Endothelial cell of umbilical vein (primary cell): ENCODE measurements around the gene TCERG1L. TPM values are rescaled to one million over a fixed set of nuclear protein-coding genes. Genes with fewer than 3 reads are reported as not detected.

Source experiments
- BruUV-seq: library from RNA; stranded (reverse); fragments of 400-500 nt; replicated peaks from 2 replicates; lab custom pipeline; 2021; lab: Mats Ljungman, UMichigan
- CTCF ChIA-PET: fragments of 300-600, 350-600 bp; sonication (Branson Sonifier 250); formaldehyde crosslinking; loops from one replicate; lab custom pipeline; 2021; ENCODE audit warnings: antibody characterized with exemption, inconsistent platforms; lab: Charles Lee
- POLR2A ChIA-PET: fragments of 300-600, 350-600 bp; sonication (Branson Sonifier 250); formaldehyde crosslinking; loops from one replicate; lab custom pipeline; 2021; ENCODE audit warnings: antibody characterized with exemption, inconsistent platforms; lab: Charles Lee
- DNase-seq: peaks from one replicate; pipeline ENCODE4 v3.0.0-alpha.2; 2011; ENCODE audit warnings: low read depth, low spot score
- FAIRE-seq: peaks from 2 replicates; lab custom pipeline; 2011; peaks lifted over from hg19 to GRCh38; lab: Jason Lieb, UNC
- H2AFZ ChIP-seq: 2 replicates; pipeline ENCODE4 v1.6.0; 2012; ENCODE audit warnings: low read depth, low read length, control low read depth, inconsistent platforms
- H3K27ac ChIP-seq: 2 replicates; pipeline ENCODE4 v1.5.1; 2011; ENCODE audit warnings: low read depth, mild to moderate bottlenecking, control low read depth, low read length, moderate library complexity; ENCODE audit not compliant: insufficient read depth
- H3K27me3 ChIP-seq, 2 experiments: 2 replicates each; pipeline versions ENCODE4 v1.6.0 to v1.6.1; 2011; ENCODE audit warnings: low read length in 2 of 2, mixed read lengths in 1 of 2; ENCODE audit not compliant: control insufficient read depth in 2 of 2, insufficient read depth in 2 of 2
- H3K36me3 ChIP-seq, 2 experiments: 2 replicates in 1 of 2; 3 replicates in 1 of 2; pipeline ENCODE4 v1.5.1; 2011; ENCODE audit warnings: low read length in 2 of 2, mild to moderate bottlenecking in 1 of 2, moderate library complexity in 1 of 2; ENCODE audit not compliant: control insufficient read depth in 2 of 2, insufficient read depth in 2 of 2; ENCODE audit errors: extremely low read depth in 1 of 2
- H3K4me1 ChIP-seq: 3 replicates; pipeline ENCODE4 v1.5.1; 2011; ENCODE audit warnings: mild to moderate bottlenecking, low read length; ENCODE audit not compliant: control insufficient read depth, insufficient read depth; ENCODE audit errors: extremely low read depth
- H3K4me2 ChIP-seq: 2 replicates; pipeline ENCODE4 v1.6.1; 2011; ENCODE audit warnings: low read length, control low read depth, mixed read lengths; ENCODE audit not compliant: insufficient read depth
- H3K4me3 ChIP-seq, 3 experiments: fragments of 200-600 bp in 1 of 3; sonication (generic), shearing (Covaris generic) in 1 of 3; replicated peaks in 1 of 3; 2 replicates each; pipeline ENCODE4 v1.5.1; 2011 to 2016; ENCODE audit warnings: control low read depth in 3 of 3, low read length in 3 of 3, mild to moderate bottlenecking in 2 of 3, inconsistent platforms in 1 of 3, low read depth in 1 of 3, moderate library complexity in 1 of 3; ENCODE audit not compliant: insufficient read depth in 1 of 3
- H3K79me2 ChIP-seq: 2 replicates; pipeline ENCODE4 v1.6.0; 2012; ENCODE audit warnings: low read length, inconsistent platforms; ENCODE audit not compliant: control insufficient read depth, insufficient read depth
- H3K9ac ChIP-seq: replicated peaks from 2 replicates; pipeline ENCODE3; 2011; ENCODE audit warnings: low read length, control low read depth; ENCODE audit not compliant: insufficient read depth; ENCODE audit errors: extremely low read depth
- H3K9me1 ChIP-seq: replicated peaks from 3 replicates; pipeline ENCODE4 v1.6.0; 2011; ENCODE audit warnings: mild to moderate bottlenecking, low read length; ENCODE audit not compliant: control insufficient read depth, insufficient read depth; ENCODE audit errors: extremely low read depth
- H3K9me3 ChIP-seq: replicated peaks from 2 replicates; pipeline ENCODE4 v1.5.1; 2012; ENCODE audit warnings: low read length, inconsistent platforms; ENCODE audit not compliant: control insufficient read depth, insufficient read depth
- H4K20me1 ChIP-seq: replicated peaks from 2 replicates; pipeline ENCODE3; 2011; ENCODE audit warnings: mild to moderate bottlenecking, low read length; ENCODE audit not compliant: control insufficient read depth, insufficient read depth; ENCODE audit errors: extremely low read depth
- EZH2 ChIP-seq: IDR thresholded peaks from 2 replicates; pipeline ENCODE4 v1.6.1; 2012; ENCODE audit warnings: borderline replicate concordance, low read depth, mild to moderate bottlenecking, moderate library complexity, low read length, inconsistent platforms; ENCODE audit not compliant: severe bottlenecking
- FOS ChIP-seq: IDR thresholded peaks from 2 replicates; pipeline ENCODE4 v1.6.1; 2011; ENCODE audit warnings: mild to moderate bottlenecking, low read length, moderate library complexity, borderline replicate concordance; ENCODE audit not compliant: insufficient read depth
- GATA2 ChIP-seq: IDR thresholded peaks from 2 replicates; pipeline ENCODE4 v1.7.0; 2011; ENCODE audit warnings: low read depth, mild to moderate bottlenecking, moderate library complexity, mixed read lengths, low read length; ENCODE audit not compliant: insufficient read length, insufficient read depth
- JUN ChIP-seq: IDR thresholded peaks from 2 replicates; pipeline ENCODE4 v1.6.1; 2011; ENCODE audit warnings: borderline replicate concordance, low read depth; ENCODE audit not compliant: insufficient read length, insufficient read depth
- MYC ChIP-seq: IDR thresholded peaks from one replicate; pipeline ENCODE4 v1.6.1; 2011; ENCODE audit warnings: mild to moderate bottlenecking, low read depth, low read length
- POLR2A ChIP-seq: IDR thresholded peaks from 2 replicates; pipeline ENCODE4 v1.6.1; 2012; ENCODE audit warnings: low read depth, mild to moderate bottlenecking, control low read depth, low read length
- POLR2AphosphoS5 ChIP-seq: IDR thresholded peaks from 2 replicates; pipeline ENCODE4 v1.6.1; 2012; ENCODE audit warnings: low read depth, mild to moderate bottlenecking, control low read depth, low read length, moderate library complexity; ENCODE audit not compliant: insufficient read depth
- dilution Hi-C: fragments of 300-500 bp; cut with MboI; formaldehyde crosslinking; loops from one replicate; pipeline ENCODE4 v1.15.0; 2019; ENCODE audit warnings: low sequenced_read_pairs; ENCODE audit not compliant: extremely low pct_ligation_motif_present
- intact Hi-C: fragments of 100-400 bp; cut with micrococcal nuclease; formaldehyde crosslinking; loops from one replicate; pipeline ENCODE4 v1.10.0; 2022
- polyA plus RNA-seq, 4 experiments: library from polyadenylated mRNA; depleted of rRNA in 3 of 4; stranded (reverse) in 3 of 4; unstranded in 1 of 4; fragments of >200 nt; gene quantifications; 2 replicates each; pipeline versions ENCODE4 v1.2.1 to v1.2.3, GENCODE V29; 2011 to 2012; ENCODE audit warnings: missing spikeins in 1 of 4
- total RNA-seq: library from RNA; stranded (reverse); gene quantifications from 2 replicates; pipeline ENCODE4 v1.2.3, GENCODE V29; 2021
- TF ChIP-seq, protein P1 (sequence below), 2 donors: IDR thresholded peaks; 1 replicate in 1 of 2; 2 replicates in 1 of 2; pipeline ENCODE4 v1.5.1; 2011; ENCODE audit warnings: low read length in 2 of 2, mild to moderate bottlenecking in 2 of 2, moderate library complexity in 2 of 2, control low read depth in 1 of 2, inconsistent platforms in 1 of 2, low read depth in 1 of 2; ENCODE audit not compliant: insufficient read depth in 1 of 2; ENCODE audit errors: extremely low read depth in 1 of 2
- TF ChIP-seq, protein P2 (sequence below): IDR thresholded peaks from 2 replicates; pipeline ENCODE4 v1.6.1; 2011; ENCODE audit not compliant: insufficient read depth, insufficient read length

Gene TCERG1L
- total and polyA plus RNA-seq, 2 donors (not counting 3 experiments of a cell fraction or from before 2014, with no cell fraction given), result not detected

DNA sequence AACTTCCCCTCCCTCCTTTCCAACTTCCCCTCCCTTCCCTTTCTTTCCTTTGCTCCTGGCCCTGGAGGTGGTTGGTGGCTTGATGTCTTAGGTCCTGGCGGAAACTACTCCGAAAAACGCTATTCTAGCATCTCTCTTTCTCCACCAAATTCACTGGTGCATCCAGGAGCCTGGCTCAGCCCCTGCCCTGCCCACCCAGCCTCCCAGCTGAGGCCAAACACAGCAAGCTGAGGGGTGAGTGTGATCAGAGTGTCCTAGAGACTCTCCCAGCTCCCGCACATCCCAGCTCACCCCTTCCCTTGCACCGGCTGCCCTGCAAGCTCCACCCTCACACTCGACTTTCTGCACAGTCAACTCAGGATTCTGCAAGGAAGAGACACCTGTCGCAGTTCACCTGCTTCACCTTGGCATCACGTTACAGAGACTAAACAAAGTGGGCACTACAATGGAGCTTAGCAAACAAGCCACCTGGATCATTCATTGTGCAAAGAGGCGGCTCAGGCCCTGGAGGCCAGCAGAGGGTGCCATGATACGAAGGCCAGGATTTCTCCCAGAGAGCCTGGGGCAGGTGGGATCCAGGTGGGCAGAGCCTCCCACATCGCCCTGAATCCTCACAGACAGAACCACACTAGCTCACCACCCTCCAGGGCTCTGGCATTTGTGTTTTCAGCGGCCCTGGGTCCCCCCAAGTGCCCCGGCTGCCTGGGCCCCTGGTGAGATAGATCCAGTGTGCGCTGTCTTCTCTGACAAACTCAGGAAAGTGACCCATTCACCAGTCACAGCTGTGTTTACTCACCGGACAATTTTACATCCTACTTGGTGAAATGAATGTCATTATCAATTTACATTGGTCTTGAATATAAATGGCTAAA lies 169.6 kb downstream of the TCERG1L start:
- Histone ChIP-seq H3K4me2 (no peak overlapping the region), H3K4me1 (no peaks in the 10 kb centered on the region), H2AFZ (no peak overlapping the region), H4K20me1 (no peaks in the 10 kb centered on the region), H3K36me3 (no peaks in the 10 kb centered on the region), H3K9ac (no peak overlapping the region), H3K27ac (no peak overlapping the region), H3K4me3 (no peak overlapping the region), H3K79me2 (no peaks in the 10 kb centered on the region), H3K9me1 (no peaks in the 10 kb centered on the region), H3K27me3 (no peaks in the 10 kb centered on the region), H3K9me3 (peaks cover 15% of the 10 kb centered on the region)
- intact Hi-C loops (no loop called here), dilution Hi-C loops (no loop called here)
- POLR2A ChIA-PET, result no interaction called here
- DNase-seq (no peak), FAIRE-seq (no peak)
- CTCF ChIA-PET, result no interaction called here
- TF ChIP-seq, protein P1, sequence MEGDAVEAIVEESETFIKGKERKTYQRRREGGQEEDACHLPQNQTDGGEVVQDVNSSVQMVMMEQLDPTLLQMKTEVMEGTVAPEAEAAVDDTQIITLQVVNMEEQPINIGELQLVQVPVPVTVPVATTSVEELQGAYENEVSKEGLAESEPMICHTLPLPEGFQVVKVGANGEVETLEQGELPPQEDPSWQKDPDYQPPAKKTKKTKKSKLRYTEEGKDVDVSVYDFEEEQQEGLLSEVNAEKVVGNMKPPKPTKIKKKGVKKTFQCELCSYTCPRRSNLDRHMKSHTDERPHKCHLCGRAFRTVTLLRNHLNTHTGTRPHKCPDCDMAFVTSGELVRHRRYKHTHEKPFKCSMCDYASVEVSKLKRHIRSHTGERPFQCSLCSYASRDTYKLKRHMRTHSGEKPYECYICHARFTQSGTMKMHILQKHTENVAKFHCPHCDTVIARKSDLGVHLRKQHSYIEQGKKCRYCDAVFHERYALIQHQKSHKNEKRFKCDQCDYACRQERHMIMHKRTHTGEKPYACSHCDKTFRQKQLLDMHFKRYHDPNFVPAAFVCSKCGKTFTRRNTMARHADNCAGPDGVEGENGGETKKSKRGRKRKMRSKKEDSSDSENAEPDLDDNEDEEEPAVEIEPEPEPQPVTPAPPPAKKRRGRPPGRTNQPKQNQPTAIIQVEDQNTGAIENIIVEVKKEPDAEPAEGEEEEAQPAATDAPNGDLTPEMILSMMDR (IDR thresholded peaks at IDR 0.05; ENCODE audit: extremely low read depth in 1 of 2, insufficient read depth in 1 of 2, low read depth in 1 of 2, low read length in 2 of 2), result no peak
- TF ChIP-seq, protein P2, sequence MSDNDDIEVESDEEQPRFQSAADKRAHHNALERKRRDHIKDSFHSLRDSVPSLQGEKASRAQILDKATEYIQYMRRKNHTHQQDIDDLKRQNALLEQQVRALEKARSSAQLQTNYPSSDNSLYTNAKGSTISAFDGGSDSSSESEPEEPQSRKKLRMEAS, result no peak
- TF ChIP-seq GATA2 (no peak), JUN (no peak), POLR2AphosphoS5 (no peak), MYC (no peak), FOS (no peak), POLR2A (no peak), EZH2 (no peak)
- no TSS peak for BruUV-seq
